Gastrocnemius medialis (tissue), 4 donors: ENCODE results near the gene NOTCH4.

Experiments
- CTCF ChIP-seq, 5 experiments: fragments of 450-650 bp in 3 of 5; fragments of 200-600 bp in 2 of 5; sonication (generic) in 2 of 5; IDR thresholded peaks in 4 of 5; conservative IDR thresholded peaks in 1 of 5; 1 replicate in 4 of 5; 2 replicates in 1 of 5; pipeline ENCODE4 v1.5.1; 2016 to 2019; ENCODE audit warnings: antibody characterized with exemption in 5 of 5, mild to moderate bottlenecking in 3 of 5, moderate library complexity in 3 of 5
- POLR2A ChIP-seq, 2 donors: fragments of 450-650 bp; IDR thresholded peaks; one replicate each; pipeline ENCODE4 v1.6.1; 2017; ENCODE audit warnings: antibody characterized with exemption in 2 of 2, mild to moderate bottlenecking in 2 of 2, moderate library complexity in 2 of 2

- TF ChIP-seq POLR2A (IDR thresholded peaks at IDR 0.05) (no peak), CTCF (IDR thresholded peaks at IDR 0.05 in 4 of 5, conservative IDR thresholded peaks at IDR 0.05 in 1 of 5) (peak; percentile 31 to 72 (median 67))
Observed at GRCh38 chr6:32154514-32155161, 69.2 kb downstream of the NOTCH4 start.
